ENCODE data around the gene DNAJC5.

DNA sequence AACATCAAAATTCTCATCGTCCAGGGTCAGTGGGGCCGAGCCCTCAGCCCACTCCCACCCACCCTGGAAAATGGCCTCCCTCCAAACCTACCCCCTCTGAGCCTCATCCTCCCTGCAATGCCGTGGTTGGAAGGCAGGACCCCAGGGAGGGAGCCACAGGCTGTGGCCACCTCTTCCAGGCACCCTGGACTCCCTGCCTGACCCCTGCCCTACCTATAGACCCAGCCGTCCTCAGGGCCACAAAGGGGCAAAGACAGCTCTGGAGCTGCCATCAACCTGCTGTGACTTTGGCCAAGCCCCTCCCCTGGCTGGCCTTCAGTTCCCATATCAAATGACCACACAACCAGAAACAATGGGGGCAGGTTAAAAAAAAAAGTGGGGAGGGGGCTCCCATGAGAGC, 63.5 kb downstream of the DNAJC5 start:
- no peak for TF ChIP-seq PCBP2 (IDR thresholded peaks at IDR 0.05; ENCODE audit: low read depth, low read length, poor library complexity, severe bottlenecking)
- no peak for TF ChIP-seq CEBPB (tag; IDR thresholded peaks at IDR 0.05)
- TF ChIP-seq MEF2D (tag; conservative IDR thresholded peaks at IDR 0.05; ENCODE audit: low read depth) = no peak
- TF ChIP-seq TEAD1 (CRISPR knock-in tag; IDR thresholded peaks at IDR 0.05) = no peak
- TF ChIP-seq RBM34 (IDR thresholded peaks at IDR 0.05; ENCODE audit: borderline replicate concordance, insufficient read depth, low read length) = no peak
- TF ChIP-seq, protein P1, sequence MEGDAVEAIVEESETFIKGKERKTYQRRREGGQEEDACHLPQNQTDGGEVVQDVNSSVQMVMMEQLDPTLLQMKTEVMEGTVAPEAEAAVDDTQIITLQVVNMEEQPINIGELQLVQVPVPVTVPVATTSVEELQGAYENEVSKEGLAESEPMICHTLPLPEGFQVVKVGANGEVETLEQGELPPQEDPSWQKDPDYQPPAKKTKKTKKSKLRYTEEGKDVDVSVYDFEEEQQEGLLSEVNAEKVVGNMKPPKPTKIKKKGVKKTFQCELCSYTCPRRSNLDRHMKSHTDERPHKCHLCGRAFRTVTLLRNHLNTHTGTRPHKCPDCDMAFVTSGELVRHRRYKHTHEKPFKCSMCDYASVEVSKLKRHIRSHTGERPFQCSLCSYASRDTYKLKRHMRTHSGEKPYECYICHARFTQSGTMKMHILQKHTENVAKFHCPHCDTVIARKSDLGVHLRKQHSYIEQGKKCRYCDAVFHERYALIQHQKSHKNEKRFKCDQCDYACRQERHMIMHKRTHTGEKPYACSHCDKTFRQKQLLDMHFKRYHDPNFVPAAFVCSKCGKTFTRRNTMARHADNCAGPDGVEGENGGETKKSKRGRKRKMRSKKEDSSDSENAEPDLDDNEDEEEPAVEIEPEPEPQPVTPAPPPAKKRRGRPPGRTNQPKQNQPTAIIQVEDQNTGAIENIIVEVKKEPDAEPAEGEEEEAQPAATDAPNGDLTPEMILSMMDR (IDR thresholded peaks at IDR 0.05 in 2 of 3, conservative IDR thresholded peaks at IDR 0.05 in 1 of 3; ENCODE audit: insufficient read depth in 2 of 3, low read depth in 1 of 3, low read length in 3 of 3) = no peak
- no peak for TF ChIP-seq NR2C2 (CRISPR knock-in tag; IDR thresholded peaks at IDR 0.05)
- TF ChIP-seq NR2C2 (tag; IDR thresholded peaks at IDR 0.05) = no peak
- TF ChIP-seq MECOM (CRISPR knock-in tag; IDR thresholded peaks at IDR 0.05) = no peak
- TF ChIP-seq, protein P2, sequence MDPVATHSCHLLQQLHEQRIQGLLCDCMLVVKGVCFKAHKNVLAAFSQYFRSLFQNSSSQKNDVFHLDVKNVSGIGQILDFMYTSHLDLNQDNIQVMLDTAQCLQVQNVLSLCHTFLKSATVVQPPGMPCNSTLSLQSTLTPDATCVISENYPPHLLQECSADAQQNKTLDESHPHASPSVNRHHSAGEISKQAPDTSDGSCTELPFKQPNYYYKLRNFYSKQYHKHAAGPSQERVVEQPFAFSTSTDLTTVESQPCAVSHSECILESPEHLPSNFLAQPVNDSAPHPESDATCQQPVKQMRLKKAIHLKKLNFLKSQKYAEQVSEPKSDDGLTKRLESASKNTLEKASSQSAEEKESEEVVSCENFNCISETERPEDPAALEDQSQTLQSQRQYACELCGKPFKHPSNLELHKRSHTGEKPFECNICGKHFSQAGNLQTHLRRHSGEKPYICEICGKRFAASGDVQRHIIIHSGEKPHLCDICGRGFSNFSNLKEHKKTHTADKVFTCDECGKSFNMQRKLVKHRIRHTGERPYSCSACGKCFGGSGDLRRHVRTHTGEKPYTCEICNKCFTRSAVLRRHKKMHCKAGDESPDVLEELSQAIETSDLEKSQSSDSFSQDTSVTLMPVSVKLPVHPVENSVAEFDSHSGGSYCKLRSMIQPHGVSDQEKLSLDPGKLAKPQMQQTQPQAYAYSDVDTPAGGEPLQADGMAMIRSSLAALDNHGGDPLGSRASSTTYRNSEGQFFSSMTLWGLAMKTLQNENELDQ (CRISPR knock-in tag; IDR thresholded peaks at IDR 0.05; ENCODE audit: borderline replicate concordance) = no peak
- TF ChIP-seq POLR2AphosphoS5 (IDR thresholded peaks at IDR 0.05; ENCODE audit: control insufficient read depth, insufficient read depth, low read depth, low read length) = no peak
- no peak for TF ChIP-seq EZH2 (IDR thresholded peaks at IDR 0.05; ENCODE audit: borderline replicate concordance, low read depth, low read length)
